Measurements from ENCODE around the gene C1orf174. TPM values are rescaled to one million over a fixed set of nuclear protein-coding genes. Genes with fewer than 3 reads are reported as not detected.

Gene C1orf174
- total RNA-seq, 1 experiment from 2014 or later = 70.9 TPM

DNA sequence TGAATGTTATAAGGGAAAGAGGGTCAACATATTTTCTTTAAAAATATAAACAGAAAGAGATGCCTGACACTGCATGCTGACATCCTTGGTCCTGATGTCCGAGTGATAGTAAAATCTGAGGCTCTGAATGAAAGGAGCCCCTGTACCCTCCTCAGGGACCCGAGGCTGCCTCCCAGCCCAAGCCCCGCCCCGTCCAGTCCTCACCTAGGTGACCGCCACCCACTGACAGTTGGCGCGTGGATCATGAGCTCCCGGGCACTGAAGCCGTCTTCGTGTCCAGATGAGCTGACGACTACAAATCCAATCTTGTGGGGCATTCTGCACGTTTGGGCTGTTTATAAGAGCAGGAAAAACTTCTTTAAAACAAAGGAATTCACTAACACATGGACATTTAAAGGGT, 48.0 kb downstream of the C1orf174 start:
- peaks cover 8% of the 10 kb centered on the region for H3K4me1 ChIP-seq (ENCODE audit: insufficient read depth, low read length)
- no peak overlapping the region for H3K27ac ChIP-seq (ENCODE audit: low read length)
- H3K4me2 ChIP-seq (ENCODE audit: low read length) = no peak overlapping the region
- H3K9me2 ChIP-seq (replicated peaks; ENCODE audit: low read length) = no peaks in the 10 kb centered on the region
- H2AFZ ChIP-seq (ENCODE audit: low read length) = no peak overlapping the region
- H4K20me1 ChIP-seq (ENCODE audit: low read length) = peaks cover 17% of the 10 kb centered on the region; the same call in 1 of the 2 replicates
- peaks cover 25% of the 10 kb centered on the region; the same call in 1 of the 2 replicates for H3K36me3 ChIP-seq (ENCODE audit: low read depth, low read length)
- peaks cover 44% of the 10 kb centered on the region for H3K79me2 ChIP-seq (ENCODE audit: low read length)
- H3K9me3 ChIP-seq (ENCODE audit: low read length) = no peaks in the 10 kb centered on the region
- H3K4me3 ChIP-seq (ENCODE audit: low read length) = no peak overlapping the region
- no TSS peak for BruUV-seq (replicated peaks)
- TF ChIP-seq, protein P1, sequence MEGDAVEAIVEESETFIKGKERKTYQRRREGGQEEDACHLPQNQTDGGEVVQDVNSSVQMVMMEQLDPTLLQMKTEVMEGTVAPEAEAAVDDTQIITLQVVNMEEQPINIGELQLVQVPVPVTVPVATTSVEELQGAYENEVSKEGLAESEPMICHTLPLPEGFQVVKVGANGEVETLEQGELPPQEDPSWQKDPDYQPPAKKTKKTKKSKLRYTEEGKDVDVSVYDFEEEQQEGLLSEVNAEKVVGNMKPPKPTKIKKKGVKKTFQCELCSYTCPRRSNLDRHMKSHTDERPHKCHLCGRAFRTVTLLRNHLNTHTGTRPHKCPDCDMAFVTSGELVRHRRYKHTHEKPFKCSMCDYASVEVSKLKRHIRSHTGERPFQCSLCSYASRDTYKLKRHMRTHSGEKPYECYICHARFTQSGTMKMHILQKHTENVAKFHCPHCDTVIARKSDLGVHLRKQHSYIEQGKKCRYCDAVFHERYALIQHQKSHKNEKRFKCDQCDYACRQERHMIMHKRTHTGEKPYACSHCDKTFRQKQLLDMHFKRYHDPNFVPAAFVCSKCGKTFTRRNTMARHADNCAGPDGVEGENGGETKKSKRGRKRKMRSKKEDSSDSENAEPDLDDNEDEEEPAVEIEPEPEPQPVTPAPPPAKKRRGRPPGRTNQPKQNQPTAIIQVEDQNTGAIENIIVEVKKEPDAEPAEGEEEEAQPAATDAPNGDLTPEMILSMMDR (conservative IDR thresholded peaks at IDR 0.05; ENCODE audit: low read depth, low read length) = no peak
- no peak for TF ChIP-seq EZH2 (IDR thresholded peaks at IDR 0.05; ENCODE audit: low read length, unreplicated experiment)
- no peak for TF ChIP-seq EZH2phosphoT487 (IDR thresholded peaks at IDR 0.05; ENCODE audit: borderline replicate concordance, low read length)
- intact Hi-C loops (cut with micrococcal nuclease) = no loop called here
- no peak overlapping the region for H3K9ac ChIP-seq (ENCODE audit: low read length)
- DNase-seq (no peak), ATAC-seq (no peak)
- H3K27me3 ChIP-seq (ENCODE audit: low read length) = no peaks in the 10 kb centered on the region
- H3F3A ChIP-seq (ENCODE audit: low read length, unreplicated experiment) = no peaks in the 10 kb centered on the region
- CTCF ChIA-PET = no interaction called here
- POLR2A ChIA-PET (ENCODE audit: unreplicated experiment) = no interaction called here

DNA sequence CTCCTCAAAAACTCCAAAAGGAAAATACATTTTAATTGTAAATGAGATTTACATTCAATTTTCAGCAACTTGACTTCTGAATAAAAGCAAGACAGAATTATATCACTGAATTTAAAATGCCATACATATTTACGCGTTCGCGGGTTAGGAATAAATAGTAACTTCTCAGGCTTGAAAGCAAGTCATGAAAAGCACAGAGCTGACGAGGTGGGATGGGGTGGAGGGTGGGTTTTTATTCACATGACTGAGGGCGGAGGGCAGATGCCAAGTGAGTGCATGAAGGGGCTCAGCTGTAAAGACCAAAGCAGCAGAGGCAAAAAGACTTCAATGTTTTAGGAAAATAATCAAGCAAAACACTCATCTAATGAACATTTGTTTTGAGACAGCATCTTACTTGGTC, 48.8 kb downstream of the C1orf174 start:
- DNase-seq = no peak
- no TSS peak for BruUV-seq (replicated peaks)
- ATAC-seq = no peak
- Histone ChIP-seq H3K9me3 (ENCODE audit: low read length) (no peaks in the 10 kb centered on the region), H3K9ac (ENCODE audit: low read length) (no peak overlapping the region), H3K4me1 (ENCODE audit: insufficient read depth, low read length) (peaks cover 8% of the 10 kb centered on the region), H3K4me3 (ENCODE audit: low read length) (no peak overlapping the region), H4K20me1 (ENCODE audit: low read length) (peaks cover 17% of the 10 kb centered on the region; the same call in 1 of the 2 replicates), H3K36me3 (ENCODE audit: low read depth, low read length) (peaks cover 25% of the 10 kb centered on the region; the same call in 1 of the 2 replicates), H3K9me2 (replicated peaks; ENCODE audit: low read length) (no peaks in the 10 kb centered on the region), H2AFZ (ENCODE audit: low read length) (no peak overlapping the region), H3F3A (ENCODE audit: low read length, unreplicated experiment) (no peaks in the 10 kb centered on the region), H3K27ac (ENCODE audit: low read length) (no peak overlapping the region), H3K4me2 (ENCODE audit: low read length) (no peak overlapping the region), H3K79me2 (ENCODE audit: low read length) (peaks cover 41% of the 10 kb centered on the region), H3K27me3 (ENCODE audit: low read length) (no peaks in the 10 kb centered on the region)
- CTCF ChIA-PET = no interaction called here
- POLR2A ChIA-PET (ENCODE audit: unreplicated experiment) = no interaction called here
- TF ChIP-seq EZH2phosphoT487 (IDR thresholded peaks at IDR 0.05; ENCODE audit: borderline replicate concordance, low read length) (no peak), EZH2 (IDR thresholded peaks at IDR 0.05; ENCODE audit: low read length, unreplicated experiment) (no peak)
- TF ChIP-seq, protein P1 (conservative IDR thresholded peaks at IDR 0.05; ENCODE audit: low read depth, low read length) = no peak
- intact Hi-C loops (cut with micrococcal nuclease) = no loop called here

- TF ChIP-seq EZH2 (IDR thresholded peaks at IDR 0.05; ENCODE audit: low read length, unreplicated experiment) (no peak), EZH2phosphoT487 (IDR thresholded peaks at IDR 0.05; ENCODE audit: borderline replicate concordance, low read length) (no peak)
- TF ChIP-seq, protein P1 (conservative IDR thresholded peaks at IDR 0.05; ENCODE audit: low read depth, low read length) = no peak
- H3K79me2 ChIP-seq (ENCODE audit: low read length) = peaks cover 37% of the 10 kb centered on the region
- ATAC-seq (no peak), DNase-seq (no peak)
- H3K4me1 ChIP-seq (ENCODE audit: insufficient read depth, low read length) = peaks cover 6% of the 10 kb centered on the region
- H4K20me1 ChIP-seq (ENCODE audit: low read length) = peaks cover 13% of the 10 kb centered on the region; the same call in 1 of the 2 replicates
- no TSS peak for BruUV-seq (replicated peaks)
- ChIA-PET POLR2A (ENCODE audit: unreplicated experiment) (no interaction called here), CTCF (no interaction called here)
- no peak overlapping the region for H3K9ac ChIP-seq (ENCODE audit: low read length)
- no peaks in the 10 kb centered on the region for H3K27me3 ChIP-seq (ENCODE audit: low read length)
- H3K9me2 ChIP-seq (replicated peaks; ENCODE audit: low read length) = no peaks in the 10 kb centered on the region
- H3K27ac ChIP-seq (ENCODE audit: low read length) = no peak overlapping the region
- no peak overlapping the region for H3K4me2 ChIP-seq (ENCODE audit: low read length)
- peaks cover 25% of the 10 kb centered on the region; the same call in 1 of the 2 replicates for H3K36me3 ChIP-seq (ENCODE audit: low read depth, low read length)
- H2AFZ ChIP-seq (ENCODE audit: low read length) = no peak overlapping the region
- H3K4me3 ChIP-seq (ENCODE audit: low read length) = no peak overlapping the region
- H3K9me3 ChIP-seq (ENCODE audit: low read length) = no peaks in the 10 kb centered on the region
- intact Hi-C loops (cut with micrococcal nuclease) = no loop called here
- H3F3A ChIP-seq (ENCODE audit: low read length, unreplicated experiment) = no peaks in the 10 kb centered on the region
Measured at GRCh38 chr1:3850857-3851256, 49.2 kb downstream of the C1orf174 start.
